SK-N-SH (cell line): ENCODE measurements around the gene DNAJB6. TPM values are rescaled to one million over a fixed set of nuclear protein-coding genes. Genes with fewer than 3 reads are reported as not detected.

ENCODE experiments used
- CTCF ChIA-PET: fragments of 300-600, 350-600 bp; formaldehyde crosslinking; extraction: SDS; loops from one replicate; lab custom pipeline; 2021; lab: Yijun Ruan, JAX
- POLR2A ChIA-PET: fragments of 350-600 bp; sonication (Branson Sonifier 250); formaldehyde crosslinking; extraction: SDS; loops from one replicate; lab custom pipeline; 2020; ENCODE audit warnings: antibody characterized with exemption, inconsistent platforms; lab: Yijun Ruan, JAX
- DNase-seq: peaks from one replicate; pipeline ENCODE4 v3.0.0; 2012
- H2AFZ ChIP-seq: fragments of 200-600 bp; sonication (generic); 2 replicates; pipeline ENCODE4 v1.8.1; 2016; ENCODE audit warnings: antibody characterized with exemption, mild to moderate bottlenecking, low read depth
- H3F3A ChIP-seq: fragments of 200-600 bp; sonication (generic); replicated peaks from 2 replicates; pipeline ENCODE3; 2016; ENCODE audit warnings: antibody characterized with exemption, mild to moderate bottlenecking; ENCODE audit not compliant: insufficient read depth
- H3K27ac ChIP-seq, 2 experiments: fragments of 200-500 bp in 1 of 2; fragments of 200-600 bp in 1 of 2; sonication (Bioruptor generic) in 1 of 2; sonication (generic), shearing (Covaris generic) in 1 of 2; 2 replicates each; pipeline versions ENCODE4 v1.5.1 to v1.6.1; 2014 to 2016; ENCODE audit warnings: low read depth in 2 of 2, inconsistent platforms in 1 of 2, low read length in 1 of 2, mild to moderate bottlenecking in 1 of 2, mixed read lengths in 1 of 2
- H3K27me3 ChIP-seq: fragments of 200-600 bp; sonication (generic), shearing (Covaris generic); 2 replicates; pipeline ENCODE4 v1.6.1; 2016; ENCODE audit warnings: mixed run types; ENCODE audit not compliant: insufficient read depth
- H3K36me3 ChIP-seq, 2 experiments: fragments of 200-500 bp in 1 of 2; fragments of 200-600 bp in 1 of 2; sonication (Bioruptor generic) in 1 of 2; sonication (generic) in 1 of 2; replicated peaks in 1 of 2; 2 replicates each; pipeline versions ENCODE3 to v1.5.1; 2014 to 2016; ENCODE audit warnings: low read length in 1 of 2, mild to moderate bottlenecking in 1 of 2; ENCODE audit not compliant: insufficient read depth in 2 of 2, control insufficient read depth in 1 of 2
- H3K4me1 ChIP-seq, 2 experiments: fragments of 200-500 bp in 1 of 2; fragments of 200-600 bp in 1 of 2; sonication (Bioruptor generic) in 1 of 2; sonication (generic), shearing (Covaris generic) in 1 of 2; 2 replicates each; pipeline versions ENCODE4 v1.5.1 to v1.6.1; 2014 to 2016; ENCODE audit warnings: low read depth in 1 of 2, low read length in 1 of 2, mixed run types in 1 of 2; ENCODE audit not compliant: insufficient read depth in 2 of 2, control insufficient read depth in 1 of 2
- H3K4me2 ChIP-seq: fragments of 200-600 bp; sonication (generic), shearing (Covaris generic); 2 replicates; pipeline ENCODE4 v1.6.1; 2017; ENCODE audit warnings: mixed run types
- H3K4me3 ChIP-seq, 2 experiments: fragments of 200-500 bp in 1 of 2; fragments of 200-600 bp in 1 of 2; sonication (Bioruptor generic) in 1 of 2; sonication (generic), shearing (Covaris generic) in 1 of 2; 2 replicates each; pipeline versions ENCODE4 v1.5.1 to v1.8.1; 2014 to 2016; ENCODE audit warnings: low read depth in 2 of 2, inconsistent platforms in 1 of 2, low read length in 1 of 2, mild to moderate bottlenecking in 1 of 2, mixed read lengths in 1 of 2, moderate library complexity in 1 of 2
- H3K79me2 ChIP-seq: fragments of 200-600 bp; sonication (generic); 2 replicates; pipeline ENCODE4 v1.8.1; 2017; ENCODE audit warnings: mild to moderate bottlenecking; ENCODE audit not compliant: insufficient read depth
- H3K9ac ChIP-seq: fragments of 200-600 bp; sonication (generic); 2 replicates; pipeline ENCODE4 v1.6.1; 2017; ENCODE audit warnings: mixed run types
- H3K9me2 ChIP-seq: fragments of 200-600 bp; sonication (generic); 2 replicates; pipeline ENCODE4 v1.6.1; 2017; ENCODE audit warnings: mixed run types
- H3K9me3 ChIP-seq: fragments of 200-600 bp; sonication (generic); 2 replicates; pipeline ENCODE4 v1.6.1; 2017; ENCODE audit warnings: mixed run types, mild to moderate bottlenecking, moderate library complexity
- H4K20me1 ChIP-seq: fragments of 200-600 bp; sonication (generic); 2 replicates; pipeline ENCODE4 v1.6.1; 2017; ENCODE audit warnings: mild to moderate bottlenecking, mixed run types; ENCODE audit not compliant: insufficient read depth
- CHD2 ChIP-seq: fragments of 150-350 bp; IDR thresholded peaks from 2 replicates; pipeline ENCODE4 v1.6.1; 2018; ENCODE audit warnings: low read length; ENCODE audit not compliant: partially characterized antibody
- EP300 ChIP-seq, 2 experiments: IDR thresholded peaks; 2 replicates each; pipeline versions ENCODE4 v1.4.0 to v1.6.1; 2012; ENCODE audit warnings: borderline replicate concordance in 1 of 2, low read depth in 1 of 2, low read length in 1 of 2
- EZH2phosphoT487 ChIP-seq: fragments of 200-600 bp; sonication (generic); IDR thresholded peaks from 2 replicates; pipeline ENCODE4 v1.6.1; 2017; ENCODE audit warnings: low read depth, mixed run types, mild to moderate bottlenecking, antibody characterized with exemption, moderate library complexity, borderline replicate concordance
- FOSL2 ChIP-seq: IDR thresholded peaks from 2 replicates; pipeline ENCODE4 v1.4.0; 2012; ENCODE audit warnings: low read depth, mild to moderate bottlenecking, moderate library complexity, borderline replicate concordance
- FOXM1 ChIP-seq: IDR thresholded peaks from 2 replicates; pipeline ENCODE4 v1.4.0; 2012; ENCODE audit warnings: low read depth, mild to moderate bottlenecking
- MEF2A ChIP-seq: IDR thresholded peaks from 2 replicates; pipeline ENCODE4 v1.4.0; 2012; ENCODE audit warnings: low read depth, borderline replicate concordance
- NRF1 ChIP-seq: IDR thresholded peaks from 2 replicates; pipeline ENCODE4 v1.6.1; 2012; ENCODE audit warnings: low read depth, mild to moderate bottlenecking, low read length
- POLR2AphosphoS5 ChIP-seq: IDR thresholded peaks from 2 replicates; pipeline ENCODE4 v1.6.1; 2012; ENCODE audit warnings: low read depth, low read length
- RFX5 ChIP-seq: IDR thresholded peaks from 2 replicates; pipeline ENCODE4 v1.6.1; 2012; ENCODE audit warnings: mild to moderate bottlenecking, improper control_type of control experiment, low read length
- RXRA ChIP-seq: IDR thresholded peaks from 2 replicates; pipeline ENCODE4 v1.4.0; 2012; ENCODE audit warnings: low read depth, mild to moderate bottlenecking, borderline replicate concordance
- TCF12 ChIP-seq: IDR thresholded peaks from 2 replicates; pipeline ENCODE4 v1.4.0; 2012
- TEAD4 ChIP-seq: IDR thresholded peaks from 2 replicates; pipeline ENCODE4 v1.4.0; 2012; ENCODE audit warnings: mild to moderate bottlenecking, borderline replicate concordance; ENCODE audit not compliant: insufficient read depth
- YY1 ChIP-seq: IDR thresholded peaks from 2 replicates; pipeline ENCODE4 v1.4.0; 2012; ENCODE audit warnings: low read depth, mild to moderate bottlenecking
- WGBS: methylation state at CpG from one replicate; pipeline ENCODE4 v1.1.6; 2017; ENCODE audit warnings: low lambda C conversion rate; 5-methylcytosine and 5-hydroxymethylcytosine counted together
- polyA plus RNA-seq, 3 experiments: library from polyadenylated mRNA; depleted of rRNA; stranded (reverse); fragments of >200 nt; gene quantifications; 2 replicates each; pipeline ENCODE4 v1.2.3, GENCODE V29; 2012
- TF ChIP-seq, protein P1 (sequence below): IDR thresholded peaks from 2 replicates; pipeline ENCODE4 v1.6.1; 2012; ENCODE audit warnings: mild to moderate bottlenecking, low read depth, low read length, moderate library complexity
- TF ChIP-seq, protein P2 (sequence below): fragments of 150-350 bp; IDR thresholded peaks from 2 replicates; pipeline ENCODE4 v1.6.1; 2017; ENCODE audit warnings: antibody characterized with exemption, low read length, low read depth, borderline replicate concordance
- TF ChIP-seq, protein P3 (sequence below): IDR thresholded peaks from 2 replicates; pipeline ENCODE4; 2012
- TF ChIP-seq, protein P4 (sequence below): fragments of 150-350 bp; IDR thresholded peaks from 2 replicates; pipeline ENCODE4 v1.6.1; 2016; ENCODE audit warnings: mild to moderate bottlenecking, low read depth, low read length
- TF ChIP-seq, protein P5 (sequence below): fragments of 200-600 bp; sonication (generic); IDR thresholded peaks from 2 replicates; pipeline ENCODE4 v1.6.1; 2017; ENCODE audit warnings: antibody characterized with exemption, mild to moderate bottlenecking, moderate library complexity
- TF ChIP-seq, protein P6 (sequence below): IDR thresholded peaks from 2 replicates; pipeline ENCODE4 v1.4.0; 2012; ENCODE audit warnings: low read depth, borderline replicate concordance
- TF ChIP-seq, protein P7 (sequence below): IDR thresholded peaks from 2 replicates; pipeline ENCODE4 v1.4.0; 2012; ENCODE audit warnings: low read depth

DNAJB6 gene
- polyA plus RNA-seq, 1 of the 3 experiments (the other 2 are of a cell fraction) = 176 TPM

DNA sequence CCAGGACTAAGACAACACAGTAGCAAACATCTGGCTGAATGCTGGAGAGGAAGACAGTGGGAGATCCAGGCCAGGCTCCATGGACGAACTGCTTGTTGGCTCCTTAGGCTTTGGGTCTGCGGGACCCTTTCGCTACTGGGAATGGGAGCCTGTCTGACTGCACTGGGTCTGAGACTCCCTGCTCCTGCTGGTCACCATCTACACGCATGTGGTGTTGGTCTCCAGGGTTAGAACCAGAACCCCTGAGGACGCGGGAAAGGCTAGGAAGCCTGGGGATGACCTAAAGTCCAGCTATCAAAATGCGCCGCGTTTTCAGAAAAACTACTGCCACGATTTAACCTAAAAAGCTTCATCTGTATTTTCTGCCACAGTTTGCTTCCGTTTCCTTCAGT lies 817 bp upstream of the DNAJB6 start:
- POLR2A ChIA-PET = interaction anchor here (1.3 kb wide), 1 partner anchor 33 kb away, joined by 4 read pairs; no protein-coding TSS in a partner anchor

More for the DNA sequence above, 817 bp upstream of the DNAJB6 start:
- Histone ChIP-seq H2AFZ (peak overlapping the region; percentile 92), H3K4me1 (peaks cover 20% of the 10 kb centered on the region in 2 experiments), H3K27me3 (no peaks in the 10 kb centered on the region), H3K4me2 (peak overlapping the region; percentile 89), H3K36me3 (peaks cover 0 to 8% of the 10 kb centered on the region in 2 experiments), H4K20me1 (peaks cover 37% of the 10 kb centered on the region), H3K79me2 (peaks cover 40% of the 10 kb centered on the region), H3K9me3 (no peaks in the 10 kb centered on the region), H3K27ac (peak overlapping the region in 1 of 2 experiments; percentile 89; a peak in 3 of 4 replicates), H3K9me2 (no peaks in the 10 kb centered on the region), H3F3A (peaks cover 21% of the 10 kb centered on the region), H3K9ac (peak overlapping the region; percentile 86; the same call in 1 of the 2 replicates), H3K4me3 (peak overlapping the region; percentile 62 to 81)
- CTCF ChIA-PET = interaction anchor here (1.0 to 1.8 kb wide), 4 partner anchors 13 to 62 kb away, joined by 3 to 12 read pairs (median 4); no protein-coding TSS in a partner anchor
- WGBS = 78% methylated on average over 11 of the region's 11 CpGs
- TF ChIP-seq RFX5 = no peak
- no peak for TF ChIP-seq MEF2A
- TF ChIP-seq, protein P1, sequence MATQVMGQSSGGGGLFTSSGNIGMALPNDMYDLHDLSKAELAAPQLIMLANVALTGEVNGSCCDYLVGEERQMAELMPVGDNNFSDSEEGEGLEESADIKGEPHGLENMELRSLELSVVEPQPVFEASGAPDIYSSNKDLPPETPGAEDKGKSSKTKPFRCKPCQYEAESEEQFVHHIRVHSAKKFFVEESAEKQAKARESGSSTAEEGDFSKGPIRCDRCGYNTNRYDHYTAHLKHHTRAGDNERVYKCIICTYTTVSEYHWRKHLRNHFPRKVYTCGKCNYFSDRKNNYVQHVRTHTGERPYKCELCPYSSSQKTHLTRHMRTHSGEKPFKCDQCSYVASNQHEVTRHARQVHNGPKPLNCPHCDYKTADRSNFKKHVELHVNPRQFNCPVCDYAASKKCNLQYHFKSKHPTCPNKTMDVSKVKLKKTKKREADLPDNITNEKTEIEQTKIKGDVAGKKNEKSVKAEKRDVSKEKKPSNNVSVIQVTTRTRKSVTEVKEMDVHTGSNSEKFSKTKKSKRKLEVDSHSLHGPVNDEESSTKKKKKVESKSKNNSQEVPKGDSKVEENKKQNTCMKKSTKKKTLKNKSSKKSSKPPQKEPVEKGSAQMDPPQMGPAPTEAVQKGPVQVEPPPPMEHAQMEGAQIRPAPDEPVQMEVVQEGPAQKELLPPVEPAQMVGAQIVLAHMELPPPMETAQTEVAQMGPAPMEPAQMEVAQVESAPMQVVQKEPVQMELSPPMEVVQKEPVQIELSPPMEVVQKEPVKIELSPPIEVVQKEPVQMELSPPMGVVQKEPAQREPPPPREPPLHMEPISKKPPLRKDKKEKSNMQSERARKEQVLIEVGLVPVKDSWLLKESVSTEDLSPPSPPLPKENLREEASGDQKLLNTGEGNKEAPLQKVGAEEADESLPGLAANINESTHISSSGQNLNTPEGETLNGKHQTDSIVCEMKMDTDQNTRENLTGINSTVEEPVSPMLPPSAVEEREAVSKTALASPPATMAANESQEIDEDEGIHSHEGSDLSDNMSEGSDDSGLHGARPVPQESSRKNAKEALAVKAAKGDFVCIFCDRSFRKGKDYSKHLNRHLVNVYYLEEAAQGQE = no peak
- TF ChIP-seq, protein P2, sequence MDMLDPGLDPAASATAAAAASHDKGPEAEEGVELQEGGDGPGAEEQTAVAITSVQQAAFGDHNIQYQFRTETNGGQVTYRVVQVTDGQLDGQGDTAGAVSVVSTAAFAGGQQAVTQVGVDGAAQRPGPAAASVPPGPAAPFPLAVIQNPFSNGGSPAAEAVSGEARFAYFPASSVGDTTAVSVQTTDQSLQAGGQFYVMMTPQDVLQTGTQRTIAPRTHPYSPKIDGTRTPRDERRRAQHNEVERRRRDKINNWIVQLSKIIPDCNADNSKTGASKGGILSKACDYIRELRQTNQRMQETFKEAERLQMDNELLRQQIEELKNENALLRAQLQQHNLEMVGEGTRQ = no peak
- TF ChIP-seq TCF12 = no peak
- TF ChIP-seq TEAD4 = no peak
- TF ChIP-seq, protein P3, sequence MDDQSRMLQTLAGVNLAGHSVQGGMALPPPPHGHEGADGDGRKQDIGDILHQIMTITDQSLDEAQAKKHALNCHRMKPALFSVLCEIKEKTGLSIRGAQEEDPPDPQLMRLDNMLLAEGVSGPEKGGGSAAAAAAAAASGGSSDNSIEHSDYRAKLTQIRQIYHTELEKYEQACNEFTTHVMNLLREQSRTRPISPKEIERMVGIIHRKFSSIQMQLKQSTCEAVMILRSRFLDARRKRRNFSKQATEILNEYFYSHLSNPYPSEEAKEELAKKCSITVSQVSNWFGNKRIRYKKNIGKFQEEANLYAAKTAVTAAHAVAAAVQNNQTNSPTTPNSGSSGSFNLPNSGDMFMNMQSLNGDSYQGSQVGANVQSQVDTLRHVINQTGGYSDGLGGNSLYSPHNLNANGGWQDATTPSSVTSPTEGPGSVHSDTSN = no peak
- no peak for TF ChIP-seq FOXM1
- TF ChIP-seq RXRA = no peak
- TF ChIP-seq CHD2 = no peak
- TF ChIP-seq, protein P4, sequence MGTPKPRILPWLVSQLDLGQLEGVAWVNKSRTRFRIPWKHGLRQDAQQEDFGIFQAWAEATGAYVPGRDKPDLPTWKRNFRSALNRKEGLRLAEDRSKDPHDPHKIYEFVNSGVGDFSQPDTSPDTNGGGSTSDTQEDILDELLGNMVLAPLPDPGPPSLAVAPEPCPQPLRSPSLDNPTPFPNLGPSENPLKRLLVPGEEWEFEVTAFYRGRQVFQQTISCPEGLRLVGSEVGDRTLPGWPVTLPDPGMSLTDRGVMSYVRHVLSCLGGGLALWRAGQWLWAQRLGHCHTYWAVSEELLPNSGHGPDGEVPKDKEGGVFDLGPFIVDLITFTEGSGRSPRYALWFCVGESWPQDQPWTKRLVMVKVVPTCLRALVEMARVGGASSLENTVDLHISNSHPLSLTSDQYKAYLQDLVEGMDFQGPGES = no peak
- no peak for TF ChIP-seq YY1
- TF ChIP-seq NRF1 = no peak
- TF ChIP-seq, protein P5, sequence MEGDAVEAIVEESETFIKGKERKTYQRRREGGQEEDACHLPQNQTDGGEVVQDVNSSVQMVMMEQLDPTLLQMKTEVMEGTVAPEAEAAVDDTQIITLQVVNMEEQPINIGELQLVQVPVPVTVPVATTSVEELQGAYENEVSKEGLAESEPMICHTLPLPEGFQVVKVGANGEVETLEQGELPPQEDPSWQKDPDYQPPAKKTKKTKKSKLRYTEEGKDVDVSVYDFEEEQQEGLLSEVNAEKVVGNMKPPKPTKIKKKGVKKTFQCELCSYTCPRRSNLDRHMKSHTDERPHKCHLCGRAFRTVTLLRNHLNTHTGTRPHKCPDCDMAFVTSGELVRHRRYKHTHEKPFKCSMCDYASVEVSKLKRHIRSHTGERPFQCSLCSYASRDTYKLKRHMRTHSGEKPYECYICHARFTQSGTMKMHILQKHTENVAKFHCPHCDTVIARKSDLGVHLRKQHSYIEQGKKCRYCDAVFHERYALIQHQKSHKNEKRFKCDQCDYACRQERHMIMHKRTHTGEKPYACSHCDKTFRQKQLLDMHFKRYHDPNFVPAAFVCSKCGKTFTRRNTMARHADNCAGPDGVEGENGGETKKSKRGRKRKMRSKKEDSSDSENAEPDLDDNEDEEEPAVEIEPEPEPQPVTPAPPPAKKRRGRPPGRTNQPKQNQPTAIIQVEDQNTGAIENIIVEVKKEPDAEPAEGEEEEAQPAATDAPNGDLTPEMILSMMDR = no peak
- TF ChIP-seq, protein P6, sequence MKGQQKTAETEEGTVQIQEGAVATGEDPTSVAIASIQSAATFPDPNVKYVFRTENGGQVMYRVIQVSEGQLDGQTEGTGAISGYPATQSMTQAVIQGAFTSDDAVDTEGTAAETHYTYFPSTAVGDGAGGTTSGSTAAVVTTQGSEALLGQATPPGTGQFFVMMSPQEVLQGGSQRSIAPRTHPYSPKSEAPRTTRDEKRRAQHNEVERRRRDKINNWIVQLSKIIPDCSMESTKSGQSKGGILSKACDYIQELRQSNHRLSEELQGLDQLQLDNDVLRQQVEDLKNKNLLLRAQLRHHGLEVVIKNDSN = no peak
- no peak for TF ChIP-seq EZH2phosphoT487
- no peak for TF ChIP-seq FOSL2
- TF ChIP-seq, protein P7, sequence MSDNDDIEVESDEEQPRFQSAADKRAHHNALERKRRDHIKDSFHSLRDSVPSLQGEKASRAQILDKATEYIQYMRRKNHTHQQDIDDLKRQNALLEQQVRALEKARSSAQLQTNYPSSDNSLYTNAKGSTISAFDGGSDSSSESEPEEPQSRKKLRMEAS = no peak
- no peak for TF ChIP-seq EP300 (IDR thresholded peaks at IDR 0.05; ENCODE audit: borderline replicate concordance in 1 of 2, low read depth in 1 of 2, low read length in 1 of 2)
- no peak for TF ChIP-seq POLR2AphosphoS5
- DNase-seq = no peak
